Measurements from ENCODE around the gene PODN.

- no peak for TF ChIP-seq CTCF (IDR thresholded peaks at IDR 0.05)
- TF ChIP-seq POLR2A (IDR thresholded peaks at IDR 0.05): no peak
Observed at GRCh38 chr1:53093451-53093754, 31.4 kb downstream of the PODN start.

Data from body of pancreas (tissue), 4 donors.